IPS-18c (cell line): ENCODE data around the gene GATA3.
"Not testable (repeated sequence)": the region's sequence is repeated elsewhere in the genome, so short reads cannot be mapped to it uniquely, and the experiment has no call there.

Source experiments
- H3K4me3 ChIP-seq: 2 replicates; pipeline ENCODE4 v1.7.0; 2013; ENCODE audit warnings: low read depth, mild to moderate bottlenecking, low read length, moderate library complexity; ENCODE audit not compliant: insufficient read depth
- H3K9me3 ChIP-seq: one replicate; pipeline ENCODE4 v1.6.1; 2013; ENCODE audit warnings: mild to moderate bottlenecking, low read length, moderate library complexity; ENCODE audit not compliant: control insufficient read depth, insufficient read depth

Gene GATA3

DNA sequence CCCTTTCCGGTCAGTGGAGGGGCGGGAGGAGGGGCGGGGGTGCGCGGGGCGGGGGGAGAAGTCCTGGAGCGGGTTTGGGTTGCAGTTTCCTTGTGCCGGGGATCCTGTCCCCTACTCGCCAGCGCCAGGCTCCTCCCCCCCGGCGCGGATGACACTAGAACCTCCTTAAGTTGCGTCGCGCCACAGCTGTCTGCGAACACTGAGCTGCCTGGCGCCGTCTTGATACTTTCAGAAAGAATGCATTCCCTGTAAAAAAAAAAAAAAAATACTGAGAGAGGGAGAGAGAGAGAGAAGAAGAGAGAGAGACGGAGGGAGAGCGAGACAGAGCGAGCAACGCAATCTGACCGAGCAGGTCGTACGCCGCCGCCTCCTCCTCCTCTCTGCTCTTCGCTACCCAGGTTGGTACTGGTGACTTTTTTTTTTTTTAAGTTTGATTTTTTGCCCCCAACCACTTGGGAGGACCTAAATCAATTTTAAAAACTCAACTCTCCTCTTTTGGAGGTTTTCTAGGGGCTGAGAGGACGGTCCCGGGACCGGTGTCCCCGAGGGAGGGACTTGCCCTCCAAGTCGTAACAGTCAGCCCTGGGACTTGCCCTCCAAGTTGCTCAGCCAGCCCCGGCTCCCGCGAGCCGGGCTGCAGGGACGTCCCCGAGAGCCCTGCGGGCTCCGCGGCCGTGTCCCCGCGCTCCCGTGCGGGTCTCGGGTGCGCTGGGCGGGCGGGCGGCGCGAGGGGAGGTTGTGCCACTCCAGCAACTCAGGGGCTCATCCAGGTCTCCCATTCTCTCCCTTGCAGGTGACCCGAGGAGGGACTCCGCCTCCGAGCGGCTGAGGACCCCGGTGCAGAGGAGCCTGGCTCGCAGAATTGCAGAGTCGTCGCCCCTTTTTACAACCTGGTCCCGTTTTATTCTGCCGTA is at the start of gene GATA3:
Gene GATA3 (plus strand): TSS at position 195 of the 914 bp plus-strand sequence. CDS start 968 bp downstream, outside the sequence.
- H3K4me3 ChIP-seq, result peak within 1 kb of the TSS; percentile 60

DNA sequence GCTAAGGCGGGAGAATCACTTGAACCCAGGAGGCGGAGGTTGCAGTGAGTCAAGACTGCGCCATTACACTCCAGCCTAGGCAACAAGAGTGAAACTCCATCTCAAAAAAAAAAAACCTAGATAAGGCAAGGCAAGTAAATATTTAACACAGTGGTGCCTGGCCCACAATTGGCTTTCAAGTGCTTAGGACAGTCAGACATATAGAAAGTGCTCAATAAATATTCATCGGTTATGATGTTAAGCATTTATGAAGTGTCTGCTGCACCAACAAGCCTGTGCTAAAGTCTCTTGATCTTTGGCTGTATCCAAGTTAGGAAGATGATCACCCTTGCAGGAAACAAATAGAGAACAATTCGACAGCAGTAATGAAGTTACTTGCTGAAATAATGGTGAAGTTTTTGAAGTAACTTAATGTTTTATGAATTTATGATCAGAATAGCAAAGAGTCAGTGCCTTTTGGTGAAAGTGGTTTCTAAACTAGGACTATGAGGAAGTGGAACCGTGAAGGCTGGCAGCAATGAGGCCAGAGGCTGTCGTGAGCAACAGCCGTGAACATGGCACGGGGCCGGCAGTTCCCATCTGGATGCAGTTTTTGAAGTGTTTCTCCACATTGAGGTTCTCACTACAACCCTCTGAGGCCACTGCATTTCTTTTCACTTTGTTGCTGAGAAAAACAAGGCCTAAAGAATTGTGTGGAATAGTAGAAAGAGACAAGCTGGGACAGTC is 48.1 kb upstream of the GATA3 start:
- no peaks in the 10 kb centered on the region for H3K9me3 ChIP-seq
- no peak overlapping the region for H3K4me3 ChIP-seq

More for the DNA sequence above, at the start of gene GATA3:
- H3K9me3 ChIP-seq, result no peaks in the 10 kb centered on the region

DNA sequence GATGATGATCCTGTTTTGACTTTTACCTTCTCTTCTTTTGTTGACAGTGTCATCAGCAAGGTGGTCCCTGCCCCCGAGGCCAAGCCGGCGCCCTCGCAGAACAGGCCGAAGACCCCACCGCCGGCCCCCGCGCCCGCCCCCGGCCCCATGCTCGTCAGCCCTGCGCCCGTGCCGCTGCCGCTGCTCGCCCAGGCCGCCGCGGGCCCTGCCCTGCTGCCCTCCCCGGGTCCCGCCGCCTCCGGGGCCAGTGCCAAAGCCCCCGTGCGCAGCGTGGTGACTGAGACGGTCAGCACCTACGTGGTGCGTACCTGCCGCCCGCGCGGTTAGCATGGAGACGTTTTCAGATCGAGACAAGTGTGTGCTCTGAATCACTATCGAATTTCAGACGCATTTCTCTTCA is 45.5 kb upstream of the GATA3 start:
- Histone ChIP-seq H3K4me3 (no peak overlapping the region), H3K9me3 (no peaks in the 10 kb centered on the region)

DNA sequence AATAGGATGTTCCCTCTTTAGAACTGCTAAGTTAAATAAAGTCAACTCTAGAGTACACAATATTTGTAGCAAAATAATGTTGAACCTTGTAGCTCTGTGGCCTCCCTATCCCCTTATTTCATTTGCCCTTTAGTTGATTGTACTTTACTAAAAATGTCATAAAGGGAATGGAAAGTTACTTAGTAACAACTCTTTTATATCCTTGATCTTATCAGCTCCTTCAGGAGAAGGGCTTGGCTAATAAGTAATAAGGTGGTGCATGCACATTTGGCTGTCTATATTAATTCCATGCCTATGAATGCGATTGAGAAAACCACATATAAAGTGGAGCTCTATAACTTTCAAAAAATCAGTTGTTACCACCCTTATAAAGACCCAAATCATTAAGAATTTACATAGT is 41.5 kb upstream of the GATA3 start:
- Histone ChIP-seq H3K4me3 (no peak overlapping the region), H3K9me3 (no peaks in the 10 kb centered on the region)

DNA sequence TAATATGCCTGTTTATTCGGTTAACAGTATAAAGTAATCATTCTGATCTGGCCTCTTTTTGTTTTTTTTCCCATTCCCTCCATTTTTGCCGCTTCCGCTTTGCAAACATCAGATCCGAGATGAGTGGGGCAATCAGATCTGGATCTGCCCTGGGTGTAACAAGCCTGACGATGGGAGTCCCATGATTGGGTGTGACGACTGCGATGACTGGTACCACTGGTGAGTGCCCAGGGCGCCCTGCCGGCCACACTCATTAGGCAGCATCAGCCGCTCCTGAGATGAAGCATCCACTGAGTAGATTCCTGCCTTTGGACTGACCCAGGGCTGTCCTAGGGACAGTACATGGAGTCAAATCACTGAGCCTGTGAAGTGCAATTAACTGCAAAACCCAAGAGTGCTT is 40.9 kb upstream of the GATA3 start:
- Histone ChIP-seq H3K9me3 (no peaks in the 10 kb centered on the region), H3K4me3 (no peak overlapping the region)

DNA sequence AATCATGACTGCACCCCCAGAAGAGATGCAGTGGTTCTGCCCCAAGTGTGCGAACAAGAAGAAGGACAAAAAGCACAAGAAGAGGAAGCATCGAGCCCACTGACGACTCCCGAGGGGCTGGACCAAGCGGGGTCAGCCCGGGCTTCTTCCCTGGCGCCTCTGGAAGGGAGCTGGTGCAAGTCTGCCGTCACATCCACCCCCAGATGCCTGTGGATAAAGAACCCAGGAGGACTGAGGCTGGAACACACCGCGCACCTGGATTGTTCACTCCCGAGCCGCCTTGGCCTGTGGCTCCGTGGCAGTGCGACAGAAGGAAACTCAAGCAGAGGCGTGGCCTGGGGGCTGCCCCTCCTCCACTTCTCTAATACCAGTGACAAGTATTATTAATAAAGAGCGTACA is 39.8 kb upstream of the GATA3 start:
- Histone ChIP-seq H3K4me3 (no peak overlapping the region), H3K9me3 (no peaks in the 10 kb centered on the region)

DNA sequence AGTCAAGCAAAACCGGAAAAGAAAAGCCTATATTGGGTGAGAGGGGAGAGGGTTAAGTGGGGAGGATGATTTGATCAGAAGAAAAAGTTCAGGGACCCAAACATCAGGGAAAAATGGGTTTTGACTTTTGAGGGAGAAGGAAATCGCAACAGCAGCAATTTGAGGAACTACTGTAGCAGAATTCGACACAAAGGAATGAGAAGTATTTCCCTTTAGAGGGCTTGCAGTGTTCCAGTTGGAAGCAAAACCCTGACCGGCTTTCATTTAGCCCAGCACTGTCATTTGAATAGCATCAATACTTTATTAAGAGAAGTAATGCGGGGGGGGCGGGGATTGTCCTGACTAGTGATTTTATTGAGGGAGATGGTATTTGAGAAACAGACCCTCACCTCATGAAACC is 37.2 kb upstream of the GATA3 start:
- no peak overlapping the region for H3K4me3 ChIP-seq
- no peaks in the 10 kb centered on the region for H3K9me3 ChIP-seq

DNA sequence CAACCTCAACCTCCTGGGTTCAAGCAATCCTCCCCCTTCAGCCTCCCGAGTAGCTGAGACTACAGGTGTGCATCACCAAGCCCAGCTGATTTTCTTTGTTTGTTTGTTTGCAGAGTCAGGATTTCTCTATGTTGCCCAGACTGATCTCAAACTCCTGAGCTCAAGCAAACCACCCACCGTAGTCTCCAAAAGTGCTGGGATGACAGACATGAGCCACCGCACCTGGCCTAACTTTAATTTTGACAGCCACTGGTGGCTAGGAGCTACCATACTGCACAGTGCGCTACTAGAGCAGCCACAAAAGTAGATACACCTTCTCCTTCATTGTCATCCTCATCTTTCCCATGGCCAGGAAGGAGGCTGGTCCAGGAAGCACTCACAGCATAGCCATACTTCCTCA is 31.2 kb upstream of the GATA3 start:
- Histone ChIP-seq H3K4me3 (no peak overlapping the region), H3K9me3 (no peaks in the 10 kb centered on the region)

DNA sequence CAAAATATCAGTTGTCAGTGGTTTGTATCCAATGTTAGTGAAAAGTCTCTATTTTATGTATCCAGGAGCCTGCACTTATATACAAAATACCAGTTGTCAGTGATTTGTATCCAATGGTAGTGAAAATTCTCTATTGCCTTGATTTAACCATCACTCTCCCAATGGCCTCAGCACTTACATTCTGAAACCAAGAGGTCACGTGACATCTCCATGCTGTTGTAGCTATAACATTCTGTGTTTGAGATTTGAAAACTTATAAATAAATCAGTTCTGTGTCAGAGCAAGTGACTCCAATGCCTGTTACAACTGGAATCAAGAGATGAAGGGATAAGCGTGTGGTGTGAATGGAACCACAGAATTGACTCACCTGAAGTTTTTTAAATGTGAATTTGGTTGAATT is 30.6 kb upstream of the GATA3 start:
- no peaks in the 10 kb centered on the region for H3K9me3 ChIP-seq
- H3K4me3 ChIP-seq, result no peak overlapping the region

DNA sequence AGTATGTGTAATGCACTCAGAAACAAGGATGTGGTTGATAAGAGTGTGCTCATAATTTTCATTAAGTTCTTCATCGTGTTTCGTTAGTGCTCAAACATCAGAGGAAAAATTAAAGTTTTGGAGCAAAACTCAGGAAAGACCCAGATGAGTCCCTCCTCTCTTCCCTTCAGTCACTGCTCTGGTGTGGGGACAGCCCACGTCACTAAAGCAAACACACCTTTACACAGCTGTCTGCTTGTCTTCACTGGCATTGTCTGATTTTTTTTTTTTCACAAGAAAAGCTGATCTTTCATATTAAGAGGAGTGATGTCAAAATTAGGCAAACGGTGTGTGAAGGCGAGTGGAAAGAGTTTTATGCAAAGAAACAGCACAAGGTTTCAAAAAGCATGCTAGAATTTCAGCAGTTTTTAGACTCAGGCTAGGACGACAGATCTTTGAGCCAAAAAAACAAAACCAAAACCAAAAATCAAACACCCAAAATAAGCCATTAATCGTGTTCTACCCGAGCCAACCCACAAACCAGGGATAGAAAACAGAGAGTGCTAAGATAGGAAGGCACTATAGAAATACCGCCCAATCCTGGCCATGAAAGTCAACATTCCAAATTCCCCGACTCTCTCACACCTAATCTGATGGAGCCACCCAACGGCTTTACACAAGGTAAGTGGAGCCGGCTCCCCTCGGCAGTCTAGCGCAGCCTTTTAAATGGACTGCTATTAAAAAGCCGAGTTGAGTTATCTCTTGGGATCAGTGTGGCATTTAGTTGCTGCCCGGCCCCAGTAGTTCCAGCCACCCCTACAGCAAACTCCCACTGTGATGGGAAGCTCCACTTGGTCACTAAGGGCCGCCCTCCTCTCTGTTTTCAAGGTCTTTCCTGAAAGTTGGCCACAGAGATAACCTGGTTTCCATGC is 27.9 kb upstream of the GATA3 start:
- Histone ChIP-seq H3K9me3 (no peaks in the 10 kb centered on the region), H3K4me3 (no peak overlapping the region)

DNA sequence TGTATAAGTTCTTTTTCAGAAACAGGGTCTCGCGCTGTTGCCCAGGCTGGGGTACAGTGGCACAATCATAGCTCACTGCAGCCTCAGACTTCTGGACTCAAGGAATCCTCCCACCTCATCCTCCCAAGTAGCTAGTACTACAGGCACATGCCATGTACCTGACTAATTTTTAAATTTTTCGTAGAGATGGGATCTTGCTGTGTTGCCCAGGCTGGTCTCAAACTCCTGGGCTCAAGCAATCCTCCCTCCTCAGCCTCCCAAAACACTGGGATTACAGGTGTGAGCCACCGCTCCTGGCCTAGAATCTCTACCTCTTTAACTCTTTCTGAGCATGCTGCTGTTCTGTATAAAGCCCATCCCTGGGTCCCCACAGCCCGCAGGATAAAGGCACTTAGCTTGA is 23.3 kb upstream of the GATA3 start:
- H3K9me3 ChIP-seq, H3K4me3 ChIP-seq: not testable (repeated sequence)

DNA sequence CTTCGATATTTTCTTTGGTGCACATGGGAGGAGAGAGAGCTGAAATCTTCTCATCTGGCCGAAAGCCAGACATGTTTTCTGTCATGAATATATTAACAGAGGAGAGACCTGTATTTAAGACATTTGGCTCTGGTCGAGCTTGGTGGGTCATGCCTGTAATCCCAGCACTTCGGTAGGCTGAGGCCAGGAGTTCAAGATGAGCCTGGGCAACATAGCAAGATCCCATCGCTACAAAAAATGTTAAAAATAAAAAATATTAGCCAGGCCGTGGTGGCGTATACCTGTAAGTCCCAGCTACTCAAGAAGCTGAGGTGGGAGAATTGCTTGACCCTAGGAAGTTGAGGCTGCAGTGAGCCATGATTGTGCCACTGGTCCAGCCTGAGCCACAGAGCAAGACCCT is 21.9 kb upstream of the GATA3 start:
- H3K4me3 ChIP-seq, result no peak overlapping the region

DNA sequence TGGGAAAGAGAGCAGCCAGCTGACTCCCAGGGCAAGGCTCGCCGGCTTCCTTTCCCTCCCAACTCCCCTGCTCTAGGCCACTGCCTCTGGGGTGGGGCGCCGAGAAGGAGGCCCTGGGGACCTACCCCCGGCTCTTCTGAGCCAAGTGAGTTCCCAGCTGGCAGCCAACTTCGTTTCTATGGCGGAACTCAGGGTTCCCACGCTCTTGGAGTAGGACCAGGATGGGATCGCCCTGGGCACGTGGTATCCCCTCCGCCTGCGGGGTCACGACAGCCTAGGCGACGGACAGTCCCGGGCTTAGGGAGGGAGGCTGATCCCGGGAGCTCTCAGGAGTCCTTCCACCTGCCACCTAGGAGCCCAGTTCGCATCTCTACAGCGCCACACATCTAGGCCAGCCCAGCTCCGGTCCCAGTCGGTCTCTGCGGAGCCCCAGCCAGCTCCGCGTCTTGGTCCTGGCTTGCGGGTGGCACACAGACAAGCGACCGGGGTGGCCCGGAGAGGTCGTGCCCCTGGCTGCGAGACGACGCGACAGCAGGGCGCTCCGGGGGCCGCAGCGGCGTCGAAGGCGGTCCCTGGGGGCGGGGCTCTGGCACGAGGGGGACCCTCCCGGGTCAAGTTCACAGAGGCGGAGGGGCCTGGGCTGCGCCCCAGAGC is 20.5 kb upstream of the GATA3 start:
- Histone ChIP-seq H3K4me3 (peak overlapping the region; percentile 43), H3K9me3 (peaks cover 2% of the 10 kb centered on the region)

More for the DNA sequence above, 21.9 kb upstream of the GATA3 start:
- peaks cover 2% of the 10 kb centered on the region for H3K9me3 ChIP-seq

DNA sequence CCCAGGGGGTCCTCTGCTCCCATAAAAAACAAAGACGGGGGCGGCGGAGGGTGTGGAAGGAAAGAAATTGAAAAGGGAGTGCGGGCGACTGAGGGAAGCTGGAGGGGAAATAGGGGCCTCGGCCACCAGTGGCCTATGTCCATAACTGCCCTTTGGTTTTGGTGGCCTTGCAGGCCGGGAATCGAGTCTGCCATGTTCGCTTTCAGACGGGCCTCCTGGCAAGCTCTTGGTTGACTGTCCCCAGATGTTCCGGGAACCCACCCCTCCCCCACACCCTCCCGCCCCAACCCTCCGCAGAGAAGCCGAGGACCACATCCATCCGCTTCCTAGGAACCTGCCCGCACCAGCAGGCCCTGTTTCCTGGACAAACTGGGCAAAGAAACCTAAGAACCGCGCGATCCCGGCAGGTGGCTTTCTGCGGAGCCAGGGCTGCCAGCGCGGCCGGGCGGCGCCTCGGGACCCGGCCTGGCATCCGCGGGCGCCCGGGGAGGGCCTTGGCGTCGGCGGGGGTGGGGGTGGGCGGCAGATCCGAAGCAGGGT is 20.0 kb upstream of the GATA3 start:
- H3K9me3 ChIP-seq, result peaks cover 2% of the 10 kb centered on the region
- H3K4me3 ChIP-seq, result peak overlapping the region; percentile 43

DNA sequence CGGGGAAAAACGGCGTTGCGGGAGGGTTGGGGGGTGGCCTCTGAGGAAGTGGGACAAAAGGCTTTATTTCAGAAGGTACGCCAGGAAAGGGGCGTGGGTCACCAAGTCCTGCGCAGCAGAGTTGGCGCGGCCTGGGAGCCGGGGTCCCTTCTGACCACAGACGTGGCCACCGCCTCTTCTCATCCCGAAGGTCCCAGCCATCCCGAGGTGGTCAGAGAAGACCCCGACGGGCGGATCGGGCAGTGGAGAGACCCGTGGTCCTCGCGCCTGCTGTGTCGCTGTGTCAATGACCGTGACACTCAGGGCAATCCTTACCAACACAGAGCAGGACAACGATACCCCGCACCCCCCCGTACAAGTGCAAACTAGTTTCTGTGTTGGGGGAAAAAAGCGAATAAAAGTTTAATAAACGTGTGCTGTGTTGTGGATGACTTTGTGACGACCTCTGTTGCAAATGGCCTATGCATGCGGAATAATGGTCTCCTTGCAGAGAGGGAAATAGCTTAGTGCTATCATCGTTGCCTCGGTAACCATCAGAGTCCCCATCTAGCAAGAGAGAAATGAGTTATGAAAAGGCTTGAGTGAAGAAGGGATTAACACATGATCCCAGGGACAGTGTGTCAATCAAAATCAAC is 19.4 kb upstream of the GATA3 start:
- Histone ChIP-seq H3K4me3 (0 out of 2 replicates have a peak overlapping the region, but pooled peaks have one; percentile 24), H3K9me3 (peaks cover 2% of the 10 kb centered on the region)
